NCI-H2196 (cell line): ENCODE data around the gene MXD3.
"Not testable (repeated sequence)": the region's sequence is repeated elsewhere in the genome, so short reads cannot be mapped to it uniquely, and the experiment has no call there.

Experiments
- DNase-seq: peaks from one replicate; lab custom pipeline; 2025; ENCODE audit not compliant: unreplicated experiment; lab: John Stamatoyannopoulos, UW

Gene MXD3

GRCh38 chr5:177270653-177271052 is 41.0 kb downstream of the MXD3 start:
- no peak for DNase-seq

- no peak for DNase-seq
These were observed 41.7 kb downstream of the MXD3 start for GRCh38 chr5:177269976-177270375.

- DNase-seq, result no peak
These were observed 42.3 kb downstream of the MXD3 start for GRCh38 chr5:177269232-177269895.

- no peak for DNase-seq
These were observed 46.3 kb downstream of the MXD3 start for GRCh38 chr5:177265395-177265794.

- DNase-seq, result no peak
These were observed 47.5 kb downstream of the MXD3 start for GRCh38 chr5:177264178-177264577.

GRCh38 chr5:177261510-177261909 is 50.2 kb downstream of the MXD3 start:
- no peak for DNase-seq

GRCh38 chr5:177260961-177261360 is 50.7 kb downstream of the MXD3 start:
- no peak for DNase-seq

- not testable (repeated sequence) for DNase-seq
These were observed 53.0 kb downstream of the MXD3 start for GRCh38 chr5:177258711-177259110.
